Measurements from ENCODE around the gene IL18R1.

IL18R1 gene

DNA sequence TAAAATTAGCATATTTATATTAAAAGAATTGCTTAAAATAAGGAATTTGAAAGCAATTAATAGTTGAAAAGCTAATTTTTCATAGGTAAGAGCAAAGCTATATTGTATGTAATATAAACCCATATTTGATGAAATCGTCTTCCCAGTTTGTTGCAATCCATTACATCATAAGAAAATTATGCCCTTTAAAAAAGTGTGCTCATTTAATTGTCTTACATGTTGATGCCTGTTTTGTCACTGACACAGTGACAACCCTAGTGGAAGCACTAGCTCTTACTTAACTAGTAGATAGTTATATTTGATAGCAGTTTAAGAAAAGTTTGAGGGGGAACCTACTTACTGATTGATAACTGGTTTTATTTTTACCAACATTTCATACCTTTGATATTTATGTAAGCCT lies 37.3 kb downstream of the IL18R1 start:
- Mint-ChIP-seq H3K27ac (no peak overlapping the region), H3K4me1 (ENCODE audit: low read depth) (peaks cover 23% of the 10 kb centered on the region), H3K36me3 (peaks cover 7% of the 10 kb centered on the region), H3K9me3 (ENCODE audit: low read depth) (no peaks in the 10 kb centered on the region), H3K27me3 (no peaks in the 10 kb centered on the region), H3K4me3 (no peak overlapping the region)

DNA sequence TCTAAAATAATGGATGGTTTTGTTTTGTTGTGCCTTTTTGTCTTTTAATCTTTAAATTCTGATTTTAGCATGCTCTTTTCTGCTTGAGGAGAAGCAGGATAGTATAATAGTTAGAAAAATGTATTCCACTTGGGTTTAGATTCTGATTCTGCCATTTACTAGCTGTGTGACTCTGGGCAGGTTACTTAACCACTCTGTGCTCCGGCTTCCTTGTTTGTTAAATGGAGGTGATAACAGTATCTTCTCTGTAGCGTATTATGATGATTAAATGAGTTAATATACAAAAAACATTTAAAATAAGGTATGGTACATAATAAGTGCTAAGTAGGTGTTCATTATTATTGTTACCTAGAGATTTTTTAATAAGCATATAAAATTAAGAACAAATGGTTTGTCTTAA lies 40.4 kb downstream of the IL18R1 start:
- Mint-ChIP-seq H3K27me3 (no peaks in the 10 kb centered on the region), H3K27ac (no peak overlapping the region), H3K4me3 (no peak overlapping the region), H3K36me3 (peaks cover 4% of the 10 kb centered on the region), H3K4me1 (ENCODE audit: low read depth) (peaks cover 22% of the 10 kb centered on the region), H3K9me3 (ENCODE audit: low read depth) (no peaks in the 10 kb centered on the region)

DNA sequence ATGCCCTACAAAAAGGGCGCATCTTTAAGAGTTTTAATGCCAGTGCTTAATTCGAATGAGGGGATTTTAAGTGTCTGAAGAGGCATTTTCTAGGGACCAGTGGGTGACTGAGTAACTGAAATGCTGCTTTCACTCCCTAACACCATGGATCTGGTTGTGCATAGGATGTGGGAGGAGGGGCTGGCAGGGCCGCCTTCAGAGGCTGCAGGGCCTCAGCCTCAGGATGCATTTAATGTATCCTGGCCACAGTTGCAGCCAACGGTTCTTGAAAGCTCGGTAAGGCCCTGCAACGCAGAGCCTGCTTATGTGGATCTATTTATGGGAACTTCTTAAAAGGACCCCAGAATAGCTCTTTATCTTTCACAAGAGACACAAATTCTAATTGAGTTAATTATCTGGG lies 41.6 kb downstream of the IL18R1 start:
- H3K27me3 Mint-ChIP-seq, result no peaks in the 10 kb centered on the region
- H3K9me3 Mint-ChIP-seq (ENCODE audit: low read depth), result no peaks in the 10 kb centered on the region
- peaks cover 4% of the 10 kb centered on the region for H3K36me3 Mint-ChIP-seq
- H3K4me1 Mint-ChIP-seq (ENCODE audit: low read depth), result peaks cover 19% of the 10 kb centered on the region
- no peak overlapping the region for H3K27ac Mint-ChIP-seq
- H3K4me3 Mint-ChIP-seq, result no peak overlapping the region

DNA sequence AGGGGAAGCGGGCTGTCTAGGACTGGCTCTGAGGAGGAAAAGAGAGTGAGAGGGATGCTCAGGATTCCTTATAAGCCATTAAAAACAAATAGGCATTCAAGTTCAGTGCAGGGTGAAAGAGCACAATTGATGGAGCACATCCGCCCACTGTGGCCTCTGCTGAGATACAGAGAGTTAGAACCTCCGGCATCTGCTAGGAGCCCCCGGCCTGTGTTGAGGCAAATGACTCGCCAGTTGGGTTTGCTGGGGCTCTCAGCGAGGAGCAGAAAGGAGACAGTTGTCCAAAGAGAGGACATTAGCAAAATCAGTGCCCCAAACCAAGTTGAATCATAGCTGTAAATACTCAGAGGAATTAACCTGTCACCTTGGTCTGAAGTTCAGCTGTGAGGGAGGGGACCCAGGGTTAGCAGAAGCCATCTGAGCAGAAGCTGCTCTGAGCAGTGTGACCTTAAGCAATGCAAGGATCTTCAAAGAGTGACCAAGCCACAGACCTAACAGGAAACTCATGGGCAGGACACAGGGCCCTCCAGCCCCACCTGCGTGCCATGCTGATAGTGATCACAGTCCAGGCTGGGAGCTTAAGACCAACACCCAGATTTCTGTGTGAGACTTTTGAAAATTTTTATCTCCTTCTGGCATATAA lies 44.0 kb downstream of the IL18R1 start:
- Mint-ChIP-seq H3K27me3 (no peaks in the 10 kb centered on the region), H3K4me1 (ENCODE audit: low read depth) (peaks cover 17% of the 10 kb centered on the region), H3K36me3 (no peaks in the 10 kb centered on the region), H3K4me3 (no peak overlapping the region), H3K9me3 (ENCODE audit: low read depth) (no peaks in the 10 kb centered on the region), H3K27ac (no peak overlapping the region)

DNA sequence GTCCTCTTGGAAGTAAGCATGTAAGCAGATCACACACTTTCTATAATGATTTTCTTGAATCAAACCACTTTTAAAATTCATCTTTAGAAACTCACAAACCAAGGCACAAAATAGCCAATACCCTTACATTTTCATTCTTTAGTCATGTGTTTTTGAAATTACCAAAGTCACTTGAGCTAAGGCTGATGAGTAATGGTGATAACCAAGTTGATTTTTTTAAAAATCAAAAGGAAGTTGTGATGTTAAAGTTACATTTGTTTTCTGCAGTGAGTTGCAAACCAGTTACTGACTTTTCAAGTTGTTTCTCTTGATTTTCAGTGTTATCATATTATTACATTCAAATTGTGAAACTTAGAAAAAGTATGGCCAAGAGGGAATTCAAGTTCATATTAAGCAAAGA lies 45.9 kb downstream of the IL18R1 start:
- H3K4me1 Mint-ChIP-seq (ENCODE audit: low read depth), result peaks cover 17% of the 10 kb centered on the region
- H3K27ac Mint-ChIP-seq, result no peak overlapping the region
- no peaks in the 10 kb centered on the region for H3K36me3 Mint-ChIP-seq
- no peak overlapping the region for H3K4me3 Mint-ChIP-seq
- H3K9me3 Mint-ChIP-seq (ENCODE audit: low read depth), result no peaks in the 10 kb centered on the region
- no peaks in the 10 kb centered on the region for H3K27me3 Mint-ChIP-seq

DNA sequence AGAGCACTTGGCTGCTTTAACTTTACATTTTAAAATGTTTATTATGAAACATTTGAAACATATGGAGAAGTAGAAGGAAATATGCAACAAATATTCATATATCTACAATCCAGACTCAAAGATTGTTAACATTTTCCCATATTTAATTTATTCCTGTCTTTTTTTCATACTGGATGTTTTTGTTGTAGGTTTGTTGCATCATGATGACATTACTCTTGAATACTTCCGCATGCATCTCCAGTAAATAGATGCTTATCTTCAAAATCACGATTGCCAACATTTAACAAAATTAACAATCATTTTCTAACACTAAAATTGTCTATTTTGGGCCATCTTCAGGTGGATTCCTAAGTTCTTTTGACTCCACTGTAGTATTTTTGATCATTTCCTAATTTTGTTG lies 46.3 kb downstream of the IL18R1 start:
- no peak overlapping the region for H3K4me3 Mint-ChIP-seq
- no peaks in the 10 kb centered on the region for H3K9me3 Mint-ChIP-seq (ENCODE audit: low read depth)
- no peaks in the 10 kb centered on the region for H3K36me3 Mint-ChIP-seq
- no peaks in the 10 kb centered on the region for H3K27me3 Mint-ChIP-seq
- H3K4me1 Mint-ChIP-seq (ENCODE audit: low read depth), result peaks cover 17% of the 10 kb centered on the region
- H3K27ac Mint-ChIP-seq, result no peak overlapping the region

DNA sequence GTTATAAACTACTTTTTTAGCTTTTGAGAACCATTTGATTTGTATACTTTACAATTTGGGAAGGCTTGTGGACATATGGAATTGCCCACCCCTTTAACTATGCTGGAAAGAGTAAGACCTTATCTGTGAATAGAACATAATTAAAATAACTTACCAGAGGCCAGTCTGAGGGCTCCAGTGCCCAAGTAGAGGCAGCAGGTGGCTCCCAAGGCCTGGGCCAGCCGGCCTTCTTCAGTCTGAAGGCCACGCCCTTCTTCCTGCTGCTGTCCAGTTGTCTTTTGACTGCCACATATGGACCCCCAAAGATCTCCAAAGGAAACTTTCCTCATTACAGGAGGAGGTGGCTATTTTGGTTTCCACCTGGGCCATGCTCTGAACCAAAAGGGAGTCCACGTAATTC lies 55.4 kb downstream of the IL18R1 start:
- Mint-ChIP-seq H3K4me3 (no peak overlapping the region), H3K27ac (no peak overlapping the region), H3K4me1 (ENCODE audit: low read depth) (peaks cover 2% of the 10 kb centered on the region), H3K27me3 (no peaks in the 10 kb centered on the region), H3K9me3 (ENCODE audit: low read depth) (no peaks in the 10 kb centered on the region), H3K36me3 (peaks cover 6% of the 10 kb centered on the region)

DNA sequence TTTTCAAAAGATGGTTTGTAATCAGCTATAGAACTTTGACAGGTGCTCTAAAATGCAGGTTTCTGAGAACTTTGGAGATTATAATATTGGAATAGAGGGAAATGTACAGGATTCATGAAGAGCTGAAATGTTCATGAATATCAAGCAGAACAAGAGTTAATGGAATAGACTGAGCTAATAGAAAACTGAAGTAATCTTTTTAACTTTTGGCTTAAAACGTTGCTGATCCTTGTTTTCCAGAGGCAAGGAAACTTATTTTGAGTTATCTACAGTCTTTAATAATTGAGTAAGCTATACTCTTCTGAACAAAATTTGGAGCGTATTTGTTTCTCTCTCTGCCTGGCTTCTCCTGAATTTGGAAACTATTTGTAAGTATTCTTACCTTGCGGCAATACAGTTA lies 56.6 kb downstream of the IL18R1 start:
- peaks cover 6% of the 10 kb centered on the region for H3K36me3 Mint-ChIP-seq

DNA sequence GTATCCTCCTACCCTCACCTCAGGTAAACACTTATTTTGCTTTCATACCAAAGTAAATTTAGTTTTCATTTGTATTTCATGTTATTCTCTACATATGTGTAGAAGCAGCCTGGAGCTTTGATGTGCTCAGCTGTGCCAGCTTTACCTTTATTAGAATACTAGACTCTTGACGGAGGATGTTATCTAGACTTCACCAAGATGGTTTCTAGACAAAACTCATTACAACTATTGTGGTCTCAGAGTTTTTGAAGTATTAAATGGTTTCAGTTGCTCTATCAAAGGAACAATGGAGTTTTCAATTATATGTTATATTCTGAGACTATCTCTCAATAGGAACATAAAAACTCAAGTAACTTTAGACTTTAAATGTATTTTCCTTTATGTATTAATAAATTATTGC lies 62.4 kb downstream of the IL18R1 start:
- no peaks in the 10 kb centered on the region for H3K27me3 Mint-ChIP-seq
- peaks cover 12% of the 10 kb centered on the region for H3K36me3 Mint-ChIP-seq
- no peaks in the 10 kb centered on the region for H3K9me3 Mint-ChIP-seq (ENCODE audit: low read depth)
- H3K4me1 Mint-ChIP-seq (ENCODE audit: low read depth), result peaks cover 57% of the 10 kb centered on the region
- H3K4me3 Mint-ChIP-seq, result peak overlapping the region; percentile 82
- H3K27ac Mint-ChIP-seq, result peak overlapping the region; percentile 97

More for the DNA sequence above, 56.6 kb downstream of the IL18R1 start:
- Mint-ChIP-seq H3K27ac (no peak overlapping the region), H3K9me3 (ENCODE audit: low read depth) (no peaks in the 10 kb centered on the region), H3K4me3 (no peak overlapping the region), H3K4me1 (ENCODE audit: low read depth) (peaks cover 11% of the 10 kb centered on the region), H3K27me3 (no peaks in the 10 kb centered on the region)

DNA sequence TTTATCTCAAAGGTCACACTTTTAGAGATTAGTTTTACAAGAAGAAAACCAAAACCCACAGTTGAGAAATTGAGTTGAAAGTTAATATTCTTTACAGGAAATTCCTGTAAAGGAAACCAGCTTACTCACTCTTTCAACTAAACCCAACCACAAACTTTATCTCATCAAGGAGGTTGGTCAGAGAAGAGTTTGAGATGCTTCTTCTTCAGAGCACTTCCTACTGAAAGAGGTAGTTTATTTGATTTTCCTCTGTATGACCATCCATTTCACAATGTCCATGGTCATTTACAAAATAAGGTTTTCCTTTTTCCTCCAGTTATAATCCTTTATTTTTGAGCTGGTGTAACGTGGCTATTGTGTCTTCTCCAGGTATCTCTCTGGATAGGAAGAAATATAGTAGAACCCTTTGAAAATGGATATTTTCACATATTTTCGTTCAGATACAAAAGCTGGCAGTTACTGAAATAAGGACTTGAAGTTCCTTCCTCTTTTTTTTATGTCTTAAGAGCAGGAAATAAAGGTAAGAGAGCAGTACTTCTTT lies 62.9 kb downstream of the IL18R1 start:
- Mint-ChIP-seq H3K9me3 (ENCODE audit: low read depth) (no peaks in the 10 kb centered on the region), H3K27ac (peak overlapping the region; percentile 97), H3K27me3 (no peaks in the 10 kb centered on the region), H3K36me3 (peaks cover 15% of the 10 kb centered on the region), H3K4me3 (peak overlapping the region; percentile 87), H3K4me1 (ENCODE audit: low read depth) (peaks cover 63% of the 10 kb centered on the region)

DNA sequence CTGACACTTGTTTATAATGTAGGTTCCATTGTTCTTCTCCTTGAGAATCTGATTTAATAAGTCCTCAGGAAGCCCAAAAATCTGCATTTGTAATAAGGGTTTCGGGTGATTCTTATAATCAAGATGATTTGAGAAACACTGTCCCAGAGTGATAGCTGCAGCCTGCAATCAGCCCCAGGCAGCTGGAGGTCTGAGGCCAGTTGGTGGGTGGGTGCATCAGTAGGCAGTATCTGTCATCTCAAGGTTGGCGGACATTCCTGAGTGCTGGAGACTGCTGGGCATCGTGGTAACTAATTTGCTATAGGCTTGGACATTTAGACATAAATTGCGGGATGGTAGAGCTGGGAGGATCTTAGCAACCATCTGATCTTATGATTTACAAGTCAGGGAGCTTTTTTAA lies 64.7 kb downstream of the IL18R1 start:
- peak overlapping the region; percentile 87 for H3K4me3 Mint-ChIP-seq
- H3K9me3 Mint-ChIP-seq (ENCODE audit: low read depth), result no peaks in the 10 kb centered on the region
- H3K36me3 Mint-ChIP-seq, result peaks cover 15% of the 10 kb centered on the region
- H3K4me1 Mint-ChIP-seq (ENCODE audit: low read depth), result peaks cover 65% of the 10 kb centered on the region
- no peaks in the 10 kb centered on the region for H3K27me3 Mint-ChIP-seq
- H3K27ac Mint-ChIP-seq, result peak overlapping the region; percentile 38

DNA sequence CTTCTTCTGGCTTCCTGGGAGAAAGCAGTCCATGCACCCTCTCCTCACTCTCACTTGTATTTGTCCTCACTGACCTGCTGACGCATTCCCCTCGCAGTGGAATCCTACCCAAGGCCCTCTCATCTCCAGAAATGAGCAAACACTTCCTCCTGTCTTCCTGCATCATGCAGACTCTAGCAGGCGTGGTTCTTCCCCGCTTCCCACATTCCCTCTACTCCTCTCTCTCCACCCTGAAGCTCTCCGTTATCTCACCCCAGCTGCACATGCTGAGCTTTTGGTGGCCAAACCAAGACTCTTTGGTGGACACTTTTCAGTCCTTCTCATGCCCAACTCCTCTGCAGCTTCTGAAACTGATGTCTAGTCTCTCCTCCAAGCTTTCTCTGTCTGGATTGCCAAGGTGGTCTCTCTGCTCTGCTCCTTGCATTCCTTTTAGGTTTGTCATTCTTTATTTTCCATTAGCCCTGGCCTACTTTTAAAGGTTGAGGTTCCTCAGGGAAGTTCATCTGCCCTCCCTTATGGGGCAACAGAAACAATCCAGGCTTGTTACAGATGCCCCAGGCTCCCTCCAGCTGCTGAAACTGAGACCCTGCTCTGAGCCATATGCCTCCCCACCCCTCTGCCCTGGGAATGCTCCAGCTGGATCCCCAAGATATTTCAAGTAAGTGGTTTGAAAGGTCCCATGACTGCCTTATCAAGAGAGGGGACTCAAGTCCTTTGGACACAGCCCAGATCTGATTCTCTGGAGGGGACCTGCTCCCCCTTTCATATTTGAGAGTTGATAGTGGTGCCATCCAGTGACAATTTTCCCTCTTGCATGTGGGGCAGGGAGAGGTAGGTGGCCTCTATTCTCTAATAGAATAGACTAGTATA lies 66.5 kb downstream of the IL18R1 start:
- H3K36me3 Mint-ChIP-seq, result peaks cover 15% of the 10 kb centered on the region
- no peaks in the 10 kb centered on the region for H3K27me3 Mint-ChIP-seq
- no peaks in the 10 kb centered on the region for H3K9me3 Mint-ChIP-seq (ENCODE audit: low read depth)
- H3K4me3 Mint-ChIP-seq, result no peak overlapping the region
- H3K27ac Mint-ChIP-seq, result peak overlapping the region; percentile 28
- peaks cover 59% of the 10 kb centered on the region for H3K4me1 Mint-ChIP-seq (ENCODE audit: low read depth)

DNA sequence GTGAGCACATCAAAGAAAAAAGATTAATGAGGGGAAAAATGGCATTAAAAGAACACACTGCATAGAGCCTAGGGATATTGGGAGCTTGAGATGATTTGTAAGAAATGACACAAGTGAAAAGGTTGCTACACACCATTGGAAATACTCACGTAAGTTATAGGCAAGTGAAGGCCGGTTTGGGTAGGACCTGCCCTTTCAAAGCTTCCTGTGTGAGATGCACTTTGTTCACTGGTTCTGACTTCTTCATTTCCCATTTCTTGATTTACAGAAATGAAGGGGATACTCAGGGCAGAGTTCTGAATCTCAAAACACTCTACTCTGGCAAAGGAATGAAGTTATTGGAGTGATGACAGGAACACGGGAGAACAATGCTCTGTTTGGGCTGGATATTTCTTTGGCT lies 67.3 kb downstream of the IL18R1 start, which contains the start of gene IL18RAP:
Gene IL18RAP (plus strand): TSS at position 251 of the 400 bp plus-strand sequence. CDS start 118 bp downstream, at position 369.
- Mint-ChIP-seq H3K27me3 (no peaks in the 10 kb centered on the region), H3K4me3 (no peak within 1 kb of the TSS), H3K27ac (no peak within 1 kb of the TSS), H3K36me3 (peaks cover 11% of the 10 kb centered on the region), H3K4me1 (ENCODE audit: low read depth) (peaks cover 55% of the 10 kb centered on the region), H3K9me3 (ENCODE audit: low read depth) (no peaks in the 10 kb centered on the region)

DNA sequence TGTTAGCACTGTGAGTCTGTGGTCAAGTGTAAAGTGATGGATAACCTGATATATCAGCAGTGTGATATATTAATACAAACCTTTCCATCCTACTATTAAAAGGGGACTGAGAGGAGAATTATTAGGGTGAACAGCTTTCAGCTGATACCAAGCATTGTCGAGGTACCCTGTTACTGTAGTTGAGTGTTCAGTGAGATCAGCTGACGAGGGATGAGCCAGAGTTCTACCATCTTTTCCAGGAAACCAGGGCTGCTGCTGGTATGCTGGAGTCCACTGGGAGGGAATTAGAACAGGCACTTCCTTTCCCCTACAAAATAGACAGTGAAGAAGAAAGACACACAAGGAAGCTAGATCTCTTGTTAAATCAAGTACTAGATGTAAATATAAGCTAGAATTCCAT lies 67.8 kb downstream of the IL18R1 start:
- Mint-ChIP-seq H3K4me3 (no peak overlapping the region), H3K4me1 (ENCODE audit: low read depth) (peaks cover 53% of the 10 kb centered on the region), H3K27ac (no peak overlapping the region)

DNA sequence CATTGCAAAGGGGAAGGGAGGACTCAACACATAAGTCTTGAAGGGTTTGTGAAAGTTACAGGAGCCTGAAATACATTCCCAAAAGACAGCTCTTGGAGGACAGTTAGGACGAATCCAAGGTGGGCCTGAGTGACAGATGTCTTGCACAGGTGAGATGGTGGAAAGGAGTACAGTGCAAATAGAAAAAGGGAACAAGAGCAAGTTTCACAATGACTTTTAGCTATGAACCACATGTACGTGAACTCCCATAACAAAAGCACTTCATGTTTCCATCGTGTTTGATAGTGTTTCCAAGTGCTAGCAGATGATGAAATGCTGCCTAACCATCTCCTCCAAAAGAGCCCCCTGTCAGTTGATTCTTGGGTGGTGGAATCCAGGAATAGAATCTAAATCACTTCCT lies 69.2 kb downstream of the IL18R1 start:
- Mint-ChIP-seq H3K4me1 (ENCODE audit: low read depth) (peaks cover 45% of the 10 kb centered on the region), H3K36me3 (peaks cover 11% of the 10 kb centered on the region), H3K9me3 (ENCODE audit: low read depth) (no peaks in the 10 kb centered on the region), H3K27me3 (no peaks in the 10 kb centered on the region), H3K4me3 (no peak overlapping the region), H3K27ac (no peak overlapping the region)

More for the DNA sequence above, 67.8 kb downstream of the IL18R1 start:
- Mint-ChIP-seq H3K9me3 (ENCODE audit: low read depth) (no peaks in the 10 kb centered on the region), H3K36me3 (peaks cover 11% of the 10 kb centered on the region), H3K27me3 (no peaks in the 10 kb centered on the region)

Measured in activated naive CD8-positive, alpha-beta T cell (primary cell).